Upper lobe of right lung (tissue), 1 donor: ENCODE results near the gene CCDC86. TPM values are rescaled to one million over a fixed set of nuclear protein-coding genes. Genes with fewer than 3 reads are reported as not detected.

Source experiments
- ATAC-seq: fragments of 200-7000 bp; cut with Tn5 transposase; one replicate; pipeline ENCODE4 v1.9.1; 2020; ENCODE audit warnings: mild to moderate bottlenecking, moderate library complexity
- DNase-seq: peaks from one replicate; pipeline ENCODE4 v3.0.0-alpha.2; 2020
- H3K27ac ChIP-seq: fragments of 200-600 bp; one replicate; pipeline ENCODE4 v1.8.0; 2022
- H3K27me3 ChIP-seq: fragments of 200-600 bp; one replicate; pipeline ENCODE4 v1.8.0; 2022; ENCODE audit warnings: mild to moderate bottlenecking
- H3K36me3 ChIP-seq: fragments of 200-600 bp; one replicate; pipeline ENCODE4 v1.8.0; 2022
- H3K4me1 ChIP-seq: fragments of 200-600 bp; one replicate; pipeline ENCODE4 v1.8.0; 2022
- H3K4me3 ChIP-seq: fragments of 200-600 bp; one replicate; pipeline ENCODE4 v1.8.0; 2022; ENCODE audit warnings: mild to moderate bottlenecking
- H3K9me3 ChIP-seq: fragments of 200-600 bp; one replicate; pipeline ENCODE4 v1.8.0; 2022
- intact Hi-C: fragments of 100-400 bp; cut with DNase I; formaldehyde crosslinking; loops from one replicate; pipeline ENCODE4 v1.11.0; 2022
- total RNA-seq: library from RNA; stranded (reverse); fragmentation: NEBNext Ultra II Directional; extraction: Animal tissue kit (Norgen Biotek cat#: 25700); gene quantifications from one replicate; pipeline ENCODE4 v1.2.1, GENCODE V29; 2021
- TF ChIP-seq, protein P1 (sequence below): fragments of 200-600 bp; IDR thresholded peaks from one replicate; pipeline ENCODE4 v1.8.0; 2022; ENCODE audit warnings: antibody characterized with exemption
- donor health status: DM: no; HTN: yes; CAD: no; lungs with severe emphysema.

CCDC86 gene
- total RNA-seq, 1 donor from 2014 or later = 16.6 TPM

DNA sequence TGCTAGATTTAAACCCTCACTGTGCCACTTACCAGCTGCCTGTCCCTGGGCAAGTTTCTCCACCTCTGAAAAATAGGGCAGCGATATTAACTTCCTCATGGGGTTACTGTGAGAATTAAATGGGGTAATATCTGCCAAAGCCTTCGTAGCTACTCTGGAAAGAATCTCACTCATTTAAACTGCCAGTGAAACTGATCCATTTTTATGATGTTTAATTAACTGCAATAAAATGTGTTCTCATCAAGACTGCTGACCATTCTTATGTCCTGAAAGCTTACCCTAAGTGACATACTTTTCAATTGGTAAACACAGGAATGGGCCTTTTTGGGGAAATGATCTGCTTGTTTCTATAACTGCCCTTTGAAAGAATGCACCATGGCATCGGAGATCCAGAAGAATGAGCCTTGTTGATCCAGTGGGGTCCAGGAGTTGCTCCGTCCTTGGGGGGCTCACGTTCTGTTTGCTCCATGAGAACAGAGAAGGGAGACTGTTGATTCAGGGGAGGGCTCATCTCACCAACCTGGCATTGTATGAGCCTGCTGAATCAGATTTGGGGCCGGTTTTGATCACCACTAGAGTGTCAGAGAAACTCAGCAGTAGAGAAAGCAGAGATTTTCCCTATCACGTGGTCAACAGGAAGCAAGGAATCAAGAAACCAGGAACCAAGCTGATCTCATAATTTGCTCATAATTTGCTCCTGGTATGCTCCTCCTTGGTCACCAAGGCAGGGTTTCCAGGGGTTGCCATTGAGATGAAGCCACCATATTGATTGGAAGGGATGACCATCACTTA is 7.0 kb upstream of the CCDC86 start:
- DNase-seq (no peak), ATAC-seq (no peak)
- Histone ChIP-seq H3K27me3 (peaks cover 4% of the 10 kb centered on the region), H3K4me3 (no peak overlapping the region), H3K9me3 (no peaks in the 10 kb centered on the region), H3K36me3 (no peaks in the 10 kb centered on the region), H3K4me1 (no peaks in the 10 kb centered on the region), H3K27ac (no peak overlapping the region)
- TF ChIP-seq, protein P1, sequence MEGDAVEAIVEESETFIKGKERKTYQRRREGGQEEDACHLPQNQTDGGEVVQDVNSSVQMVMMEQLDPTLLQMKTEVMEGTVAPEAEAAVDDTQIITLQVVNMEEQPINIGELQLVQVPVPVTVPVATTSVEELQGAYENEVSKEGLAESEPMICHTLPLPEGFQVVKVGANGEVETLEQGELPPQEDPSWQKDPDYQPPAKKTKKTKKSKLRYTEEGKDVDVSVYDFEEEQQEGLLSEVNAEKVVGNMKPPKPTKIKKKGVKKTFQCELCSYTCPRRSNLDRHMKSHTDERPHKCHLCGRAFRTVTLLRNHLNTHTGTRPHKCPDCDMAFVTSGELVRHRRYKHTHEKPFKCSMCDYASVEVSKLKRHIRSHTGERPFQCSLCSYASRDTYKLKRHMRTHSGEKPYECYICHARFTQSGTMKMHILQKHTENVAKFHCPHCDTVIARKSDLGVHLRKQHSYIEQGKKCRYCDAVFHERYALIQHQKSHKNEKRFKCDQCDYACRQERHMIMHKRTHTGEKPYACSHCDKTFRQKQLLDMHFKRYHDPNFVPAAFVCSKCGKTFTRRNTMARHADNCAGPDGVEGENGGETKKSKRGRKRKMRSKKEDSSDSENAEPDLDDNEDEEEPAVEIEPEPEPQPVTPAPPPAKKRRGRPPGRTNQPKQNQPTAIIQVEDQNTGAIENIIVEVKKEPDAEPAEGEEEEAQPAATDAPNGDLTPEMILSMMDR = no peak
- intact Hi-C loops = loop anchor here (5.0 to 10.0 kb wide), 2 partner anchors 62 to 350 kb away; no protein-coding TSS in a partner anchor

DNA sequence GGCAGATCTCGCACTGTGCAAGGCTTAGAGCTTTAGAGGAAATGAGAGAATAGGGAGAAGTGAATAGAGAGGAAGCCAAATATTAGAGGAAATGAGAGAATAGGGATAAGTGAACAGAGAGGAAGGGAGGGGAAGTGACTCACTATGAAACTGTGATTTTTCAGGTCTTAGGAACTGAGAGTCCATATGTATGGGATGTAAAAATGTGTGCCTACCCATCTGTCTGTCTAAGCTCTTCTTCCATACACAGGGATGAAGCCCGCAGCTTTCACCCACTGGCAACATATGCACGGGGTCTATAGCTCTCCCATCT is 6.4 kb upstream of the CCDC86 start:
- Histone ChIP-seq H3K36me3 (no peaks in the 10 kb centered on the region), H3K27ac (no peak overlapping the region), H3K4me3 (no peak overlapping the region), H3K9me3 (no peaks in the 10 kb centered on the region), H3K27me3 (peaks cover 4% of the 10 kb centered on the region), H3K4me1 (no peaks in the 10 kb centered on the region)
- DNase-seq (no peak), ATAC-seq (peak; percentile 55)
- intact Hi-C loops = loop anchor here (10.0 kb wide), 1 partner anchor 349 kb away; no protein-coding TSS in a partner anchor
- TF ChIP-seq, protein P1 = no peak

DNA sequence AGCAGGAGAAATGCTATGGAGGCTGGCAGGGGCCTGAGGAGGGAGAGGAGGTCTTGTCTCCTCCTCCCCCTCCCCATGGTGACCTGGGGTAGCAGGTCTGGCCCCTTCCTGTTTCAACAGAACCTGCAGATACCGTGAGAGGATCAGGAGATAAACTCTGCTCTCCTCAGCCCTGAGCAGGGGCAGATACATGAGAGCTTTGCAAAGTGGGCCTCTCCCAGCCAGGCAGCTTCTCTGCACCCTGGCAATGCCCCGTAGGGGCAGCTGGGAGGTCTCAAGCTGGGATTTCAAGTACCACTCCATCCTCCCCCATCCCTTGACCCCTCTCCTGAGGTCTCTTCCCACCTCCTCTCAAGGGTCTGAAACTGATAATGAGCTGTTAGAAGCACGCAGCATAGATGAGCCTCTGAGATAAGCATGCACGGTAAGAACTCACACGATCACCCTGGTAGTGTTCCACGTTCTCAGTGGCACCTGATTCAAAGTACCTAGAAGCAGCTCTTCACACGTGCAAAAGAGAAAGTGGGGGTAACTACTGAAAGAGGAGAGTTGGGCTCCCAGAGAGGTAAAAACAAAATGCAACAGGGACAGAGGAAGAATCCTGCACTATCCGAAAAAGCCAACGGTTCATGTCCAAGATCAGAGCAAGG is 4.9 kb upstream of the CCDC86 start:
- H3K27ac ChIP-seq = no peak overlapping the region
- ATAC-seq (no peak), DNase-seq (no peak)
- H3K9me3 ChIP-seq = no peaks in the 10 kb centered on the region
- TF ChIP-seq, protein P1 = no peak
- no peaks in the 10 kb centered on the region for H3K36me3 ChIP-seq
- intact Hi-C loops = loop anchor here (10.0 kb wide), 1 partner anchor 348 kb away; no protein-coding TSS in a partner anchor
- H3K4me3 ChIP-seq = no peak overlapping the region
- H3K4me1 ChIP-seq = peaks cover 11% of the 10 kb centered on the region
- H3K27me3 ChIP-seq = peaks cover 4% of the 10 kb centered on the region

DNA sequence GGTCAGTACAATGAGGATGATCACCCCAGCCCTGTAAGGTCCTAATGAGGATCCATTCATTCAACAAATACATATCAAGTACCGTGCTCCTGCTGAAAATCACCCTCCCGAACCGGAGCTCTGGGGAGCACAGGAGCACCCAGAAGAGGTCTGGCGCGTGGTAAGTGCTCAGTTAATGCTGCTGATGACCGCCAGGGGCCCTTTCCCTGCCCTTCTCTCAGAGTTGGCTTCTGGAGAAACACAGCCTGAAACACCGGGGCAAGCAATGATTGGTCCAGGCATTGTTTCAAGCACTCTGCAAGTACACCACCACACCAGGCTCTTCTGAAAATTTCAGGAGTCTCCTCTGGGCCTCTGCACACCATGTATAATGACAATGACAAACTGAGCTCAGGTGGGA is 3.8 kb upstream of the CCDC86 start:
- Histone ChIP-seq H3K27ac (no peak overlapping the region), H3K4me3 (no peak overlapping the region), H3K36me3 (no peaks in the 10 kb centered on the region), H3K9me3 (no peaks in the 10 kb centered on the region), H3K27me3 (peaks cover 4% of the 10 kb centered on the region), H3K4me1 (peaks cover 16% of the 10 kb centered on the region)
- DNase-seq (no peak), ATAC-seq (no peak)
- intact Hi-C loops = loop anchor here (10.0 kb wide), 1 partner anchor 347 kb away; no protein-coding TSS in a partner anchor
- TF ChIP-seq, protein P1 = no peak

DNA sequence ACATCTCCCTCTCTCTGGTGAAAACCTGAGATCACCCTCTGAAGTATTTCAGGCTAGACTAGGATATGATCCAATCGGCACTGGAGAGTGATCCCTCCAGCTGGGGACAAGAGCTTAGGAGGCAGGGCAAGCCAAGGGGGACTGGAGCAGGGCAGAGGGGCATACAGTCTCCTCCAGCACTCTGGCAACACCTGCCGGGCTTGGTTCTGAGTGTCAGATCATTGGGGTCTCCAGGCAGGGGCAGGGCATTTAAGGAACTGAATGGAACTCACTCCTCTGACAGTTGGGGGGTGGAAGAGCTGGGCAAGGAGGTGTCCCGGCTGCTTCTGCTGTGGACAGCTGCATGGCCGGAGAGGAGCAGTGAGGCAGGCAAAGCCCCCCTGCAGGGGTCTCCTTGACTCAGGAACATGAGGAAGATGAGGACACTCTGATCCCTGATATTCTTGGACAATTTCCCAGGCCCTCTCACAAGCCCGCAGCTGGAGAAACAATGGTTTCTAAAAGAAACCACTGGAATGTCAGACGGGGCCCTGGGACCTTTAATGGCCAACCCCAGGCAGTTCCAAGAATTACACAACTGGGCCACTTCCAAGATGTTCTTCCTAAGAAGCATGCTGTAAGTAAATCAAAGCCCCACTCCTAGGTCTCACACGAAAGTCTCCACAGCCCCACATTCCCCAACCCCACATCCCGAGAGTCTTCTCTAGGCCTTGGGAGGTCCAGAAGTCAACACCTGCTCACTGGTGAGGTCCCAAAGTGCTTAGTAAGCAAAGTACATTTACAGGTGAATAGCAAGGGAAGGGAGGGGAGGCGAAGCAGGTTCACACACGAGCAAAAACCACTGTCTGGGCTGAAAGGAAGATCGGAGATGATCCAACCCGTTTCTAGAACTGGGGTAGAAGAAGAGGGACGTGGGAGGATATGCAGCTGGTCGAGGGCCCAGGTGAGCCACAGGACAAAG is 1.2 kb upstream of the CCDC86 start:
- no peak for ATAC-seq
- no peak for DNase-seq
- no peak overlapping the region for H3K4me3 ChIP-seq

More for the DNA sequence above, 1.2 kb upstream of the CCDC86 start:
- TF ChIP-seq, protein P1 = no peak
- peak overlapping the region; percentile 78 for H3K27ac ChIP-seq
- H3K9me3 ChIP-seq = no peaks in the 10 kb centered on the region
- H3K27me3 ChIP-seq = peaks cover 4% of the 10 kb centered on the region
- intact Hi-C loops = no loop called here
- H3K4me1 ChIP-seq = peaks cover 31% of the 10 kb centered on the region
- H3K36me3 ChIP-seq = no peaks in the 10 kb centered on the region
